Measurements from ENCODE around the gene PDE4D. TPM values are rescaled to one million over a fixed set of nuclear protein-coding genes. Genes with fewer than 3 reads are reported as not detected.
"Not testable (repeated sequence)": the region's sequence is repeated elsewhere in the genome, so short reads cannot be mapped to it uniquely, and the experiment has no call there.

PDE4D gene
- total and polyA plus RNA-seq, 2 experiments from 2014 or later, result 21.9 to 54.2 TPM

- no peaks in the 10 kb centered on the region for H3K27me3 ChIP-seq
- H3K4me1 ChIP-seq (ENCODE audit: low read depth), result peaks cover 8% of the 10 kb centered on the region
- peak overlapping the region; percentile 29 for H3K27ac ChIP-seq
- TF ChIP-seq CTCF (IDR thresholded peaks at IDR 0.05; ENCODE audit: low read depth, low read length), result no peak
- H3K4me3 ChIP-seq, result no peak overlapping the region
- H3K9me3 ChIP-seq (ENCODE audit: low read depth), result no peaks in the 10 kb centered on the region
- DNase-seq (ENCODE audit: low read depth in 1 of 2, low spot score in 1 of 2), result no peak
- H3K36me3 ChIP-seq, result no peaks in the 10 kb centered on the region
These were observed 295.6 kb downstream of the PDE4D start for GRCh38 chr5:59597690-59598546.

- Histone ChIP-seq H3K4me3 (no peak overlapping the region), H3K4me1 (ENCODE audit: low read depth) (peaks cover 14% of the 10 kb centered on the region), H3K36me3 (no peaks in the 10 kb centered on the region), H3K9me3 (ENCODE audit: low read depth) (no peaks in the 10 kb centered on the region), H3K27me3 (no peaks in the 10 kb centered on the region), H3K27ac (no peak overlapping the region)
- peak in 1 of 2 donors; percentile 65 for DNase-seq (ENCODE audit: low read depth in 1 of 2, low spot score in 1 of 2)
- no peak for TF ChIP-seq CTCF (IDR thresholded peaks at IDR 0.05; ENCODE audit: low read depth, low read length)
These were observed 296.8 kb downstream of the PDE4D start for GRCh38 chr5:59596586-59597350.

- not testable (repeated sequence) for H3K9me3 ChIP-seq (ENCODE audit: low read depth); H3K4me3 ChIP-seq; DNase-seq (ENCODE audit: low read depth in 1 of 2, low spot score in 1 of 2); H3K27ac ChIP-seq; H3K36me3 ChIP-seq; H3K27me3 ChIP-seq
- H3K4me1 ChIP-seq (ENCODE audit: low read depth), result peaks cover 15% of the 10 kb centered on the region
These were observed 299.4 kb downstream of the PDE4D start for GRCh38 chr5:59594118-59594517.

- no peak for TF ChIP-seq CTCF (IDR thresholded peaks at IDR 0.05; ENCODE audit: low read depth, low read length)
- Histone ChIP-seq H3K9me3 (ENCODE audit: low read depth) (no peaks in the 10 kb centered on the region), H3K36me3 (no peaks in the 10 kb centered on the region), H3K4me3 (no peak overlapping the region), H3K27ac (no peak overlapping the region), H3K27me3 (no peaks in the 10 kb centered on the region), H3K4me1 (ENCODE audit: low read depth) (peaks cover 15% of the 10 kb centered on the region)
- no peak for DNase-seq (ENCODE audit: low read depth in 1 of 2, low spot score in 1 of 2)
These were observed 300.0 kb downstream of the PDE4D start for GRCh38 chr5:59593439-59594007.

- Histone ChIP-seq H3K4me3 (no peak overlapping the region), H3K27ac (no peak overlapping the region), H3K36me3 (no peaks in the 10 kb centered on the region), H3K4me1 (ENCODE audit: low read depth) (peaks cover 14% of the 10 kb centered on the region), H3K9me3 (ENCODE audit: low read depth) (no peaks in the 10 kb centered on the region), H3K27me3 (no peaks in the 10 kb centered on the region)
- DNase-seq (ENCODE audit: low read depth in 1 of 2, low spot score in 1 of 2), result peak; percentile 22 to 41
- TF ChIP-seq CTCF (IDR thresholded peaks at IDR 0.05; ENCODE audit: low read depth, low read length), result no peak
These were observed 301.4 kb downstream of the PDE4D start for GRCh38 chr5:59592101-59592500.

Data from cardiac muscle cell (in vitro differentiated cells and primary cell).